SIG-M5 (cell line): Measurements from ENCODE around the gene ADCYAP1R1.

Source experiments
- DNase-seq: peaks from one replicate; lab custom pipeline; 2025; lab: John Stamatoyannopoulos, UW

Gene ADCYAP1R1

DNA sequence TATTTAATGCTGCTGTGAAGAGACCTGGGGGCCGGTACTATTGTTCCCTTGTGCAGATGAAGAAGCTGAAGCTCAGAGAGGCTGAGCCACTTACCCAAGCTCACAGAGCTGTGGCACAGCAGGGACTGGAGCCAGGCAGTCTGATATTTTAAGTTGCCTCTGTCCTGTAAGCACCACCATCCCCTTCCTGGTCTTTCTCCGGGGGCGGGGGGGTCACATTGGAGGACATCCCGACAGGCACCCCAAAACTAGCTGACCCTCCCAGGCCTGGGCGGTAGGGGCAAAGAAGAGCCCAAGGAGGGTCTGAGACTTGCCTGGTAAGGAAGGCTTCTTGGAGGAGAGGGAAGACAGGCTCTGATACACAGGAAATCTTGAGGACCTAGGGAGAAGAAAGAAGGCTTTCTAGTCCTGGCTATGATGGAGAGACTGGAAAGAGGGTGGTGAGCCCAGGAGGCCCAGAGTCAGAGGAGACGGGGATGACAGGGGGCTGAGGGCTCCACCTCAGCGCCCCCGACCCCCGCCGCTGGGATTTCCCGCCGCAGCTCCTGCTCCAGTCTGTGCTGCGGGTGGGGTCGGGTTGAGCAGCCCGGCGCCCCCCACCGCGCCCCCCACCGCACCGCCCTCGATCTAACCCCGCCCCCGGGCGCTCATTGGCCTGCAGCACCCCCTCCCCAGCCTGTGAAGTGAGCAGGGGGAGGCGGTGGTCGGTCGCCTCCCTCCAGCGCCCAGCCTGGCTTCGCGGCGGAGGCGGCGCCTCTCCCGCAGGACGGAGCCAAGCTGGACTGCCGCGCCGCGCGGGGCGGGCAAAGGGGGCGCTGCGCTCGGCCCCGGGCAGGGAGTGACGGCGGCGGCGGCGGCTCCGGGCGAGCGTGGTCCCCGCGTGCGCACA, at the start of gene ADCYAP1R1:
ADCYAP1R1 (plus strand) TSS at position 711 of the 889 bp plus-strand sequence. CDS start 10,957 bp downstream, outside the sequence.
- no peak for DNase-seq

DNA sequence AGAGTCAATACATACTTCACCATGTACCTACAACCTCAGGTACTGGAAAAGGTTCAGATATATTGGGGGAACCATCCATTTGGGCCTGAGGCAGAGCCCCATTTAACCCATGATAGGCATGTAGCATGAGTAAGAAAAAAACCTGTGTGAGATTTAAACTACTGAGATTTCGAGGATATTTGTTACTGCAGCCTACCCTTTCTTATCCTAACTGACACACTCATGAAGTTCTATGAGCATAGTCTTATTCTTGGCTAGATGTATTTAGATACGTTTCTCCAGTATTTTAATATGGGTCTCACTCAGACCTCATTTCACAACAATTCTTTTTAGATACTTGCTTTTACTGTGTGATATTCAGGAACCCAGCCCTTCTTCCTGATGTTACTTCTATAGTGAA, 49.0 kb upstream of the ADCYAP1R1 start:
- DNase-seq = no peak

DNA sequence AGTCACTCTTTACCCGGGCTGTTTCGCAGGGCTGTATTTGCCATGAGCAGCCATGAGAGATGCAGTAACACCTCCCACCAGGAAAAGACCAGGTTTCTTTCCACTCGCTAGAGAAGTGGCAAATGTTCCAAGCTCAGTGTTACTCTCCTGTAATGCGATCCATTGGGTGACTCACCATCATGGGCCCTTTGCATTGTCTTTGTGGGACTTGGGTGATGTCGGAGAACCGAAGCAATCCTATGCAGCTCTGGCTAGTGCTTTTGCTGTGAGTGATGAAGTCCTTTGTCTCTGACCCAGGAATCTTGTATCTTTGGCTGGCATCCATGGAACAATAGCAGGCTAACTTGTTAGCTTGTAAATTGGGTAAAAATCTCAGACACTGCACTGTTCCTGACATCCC, 48.4 kb upstream of the ADCYAP1R1 start:
- DNase-seq = no peak

DNA sequence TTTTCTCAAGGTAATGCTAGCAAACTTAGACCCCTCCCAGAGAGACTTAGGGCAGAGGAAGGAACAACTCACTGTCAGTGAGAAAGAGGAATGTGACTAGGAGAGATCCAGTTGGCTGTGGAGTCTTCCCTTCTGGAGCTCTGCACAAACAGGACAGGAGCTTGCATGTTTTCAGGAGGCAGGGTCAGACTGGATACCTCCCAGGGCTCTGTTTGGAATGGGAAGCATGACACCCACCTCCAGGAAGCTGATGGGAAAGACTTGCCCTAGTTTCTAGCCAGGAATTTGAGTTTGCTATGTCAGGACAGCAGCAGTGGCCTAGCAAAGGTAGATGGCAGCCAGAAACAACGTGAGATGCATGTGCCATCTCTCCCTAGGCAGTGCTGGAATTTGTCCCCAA, 47.7 kb upstream of the ADCYAP1R1 start:
- DNase-seq = no peak

DNA sequence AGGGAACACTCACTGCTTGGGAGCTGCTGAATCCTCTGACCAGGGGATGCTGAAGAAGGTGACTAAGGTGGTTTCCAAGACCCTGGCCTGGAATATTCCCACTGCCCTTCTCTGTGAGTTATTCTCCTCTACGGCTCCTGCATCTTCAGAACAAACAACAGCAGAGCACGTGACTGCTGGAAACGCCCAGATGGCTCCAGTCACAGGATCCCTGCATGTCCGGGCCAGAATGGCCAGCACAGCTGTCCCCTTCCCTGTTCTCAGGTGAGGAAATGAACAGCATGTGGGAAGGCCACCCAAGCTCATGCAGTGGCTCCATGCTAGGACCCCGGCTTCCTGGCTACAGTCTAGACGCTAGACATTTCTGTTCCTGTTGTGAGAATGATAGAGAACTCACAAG, 45.3 kb upstream of the ADCYAP1R1 start:
- no peak for DNase-seq

DNA sequence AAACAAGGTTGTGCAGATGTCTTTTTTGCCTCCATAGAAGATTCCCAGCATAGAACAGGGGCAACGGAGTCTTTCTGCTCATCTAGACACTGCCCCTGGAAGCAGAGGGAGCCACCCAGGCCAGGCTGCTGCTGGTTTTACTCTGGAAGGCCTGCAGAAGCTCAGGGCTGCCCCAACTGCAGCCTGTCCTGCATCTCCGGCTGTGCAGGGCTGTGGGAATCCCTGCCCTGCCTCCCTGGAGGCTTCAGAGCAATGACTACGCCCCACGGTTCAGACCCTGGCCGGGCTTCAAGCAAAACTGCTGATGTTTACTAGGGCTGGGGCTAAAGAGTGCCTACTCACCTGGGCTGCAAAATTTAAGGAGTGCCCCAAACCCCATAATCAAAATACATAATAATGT, 44.5 kb upstream of the ADCYAP1R1 start:
- DNase-seq = no peak

DNA sequence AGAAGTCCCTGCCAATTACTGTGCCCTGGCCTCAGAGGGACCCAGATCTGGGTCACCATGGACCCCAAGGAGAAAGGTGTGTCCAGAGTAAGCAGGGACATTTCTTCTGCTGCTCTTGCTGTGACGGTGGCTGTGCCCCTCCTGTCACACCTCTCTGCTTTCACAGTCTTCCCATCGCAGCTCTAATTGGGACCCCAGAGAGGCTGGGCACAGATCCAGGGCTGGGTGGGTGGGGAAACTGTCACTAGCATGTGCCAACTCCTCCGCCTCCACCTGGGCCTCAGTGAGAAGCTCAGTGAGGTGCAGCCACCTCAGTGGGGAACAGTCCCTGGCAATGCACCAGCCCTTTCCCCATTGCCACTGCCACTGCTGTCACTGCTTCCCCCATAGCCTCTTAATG, 37.3 kb upstream of the ADCYAP1R1 start:
- no peak for DNase-seq

DNA sequence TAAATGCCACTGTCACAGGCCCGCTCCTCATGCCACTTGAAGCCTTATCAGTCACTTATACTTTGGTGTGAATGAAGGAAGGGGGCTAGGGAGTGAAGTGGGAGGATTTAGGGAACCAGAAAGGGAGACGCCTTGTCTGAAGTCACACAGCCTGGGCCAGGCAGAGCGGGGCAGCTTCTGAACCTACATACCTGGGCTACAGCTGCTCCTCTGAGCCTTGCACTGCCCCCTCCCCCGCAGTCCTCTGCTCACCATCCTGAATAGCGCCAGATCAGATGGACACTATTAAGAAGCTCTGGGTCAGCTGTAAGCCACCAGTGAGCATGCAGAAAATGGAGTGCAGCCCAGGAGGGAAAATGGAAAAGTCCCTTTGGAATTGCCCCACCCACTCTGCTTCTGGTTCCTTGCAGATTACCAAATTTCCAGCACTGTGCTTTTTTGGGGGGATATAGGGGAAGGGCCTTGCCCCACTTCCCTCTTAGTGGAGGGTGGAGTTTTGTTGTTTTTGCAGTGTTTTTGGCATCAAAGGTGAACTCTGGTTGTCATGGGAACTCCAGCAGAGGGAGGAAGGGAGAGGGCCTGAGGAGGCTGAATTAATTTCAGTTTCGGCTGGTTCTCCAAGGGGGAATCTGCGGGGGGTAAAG, 35.0 kb upstream of the ADCYAP1R1 start:
- no peak for DNase-seq

DNA sequence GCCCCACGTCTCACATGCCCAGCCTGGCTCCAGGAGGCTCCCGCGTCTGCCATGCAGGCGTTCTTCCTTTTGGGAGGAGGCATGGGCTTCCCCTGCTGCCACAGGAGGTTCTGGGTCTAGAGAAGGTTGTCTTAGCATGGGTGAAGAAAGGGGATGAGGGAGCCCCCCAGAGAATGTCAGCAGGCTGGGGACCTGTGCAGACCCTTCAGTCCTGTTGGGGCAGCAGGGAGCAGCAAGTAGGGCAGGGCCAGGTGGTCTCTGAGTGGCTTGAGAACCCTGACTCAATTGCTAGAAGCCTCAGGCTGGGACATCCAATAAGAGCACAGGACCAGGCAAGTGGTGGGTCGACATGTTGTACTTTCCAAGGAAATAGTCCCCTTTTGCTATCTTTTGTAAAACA, 34.4 kb upstream of the ADCYAP1R1 start:
- DNase-seq = no peak

DNA sequence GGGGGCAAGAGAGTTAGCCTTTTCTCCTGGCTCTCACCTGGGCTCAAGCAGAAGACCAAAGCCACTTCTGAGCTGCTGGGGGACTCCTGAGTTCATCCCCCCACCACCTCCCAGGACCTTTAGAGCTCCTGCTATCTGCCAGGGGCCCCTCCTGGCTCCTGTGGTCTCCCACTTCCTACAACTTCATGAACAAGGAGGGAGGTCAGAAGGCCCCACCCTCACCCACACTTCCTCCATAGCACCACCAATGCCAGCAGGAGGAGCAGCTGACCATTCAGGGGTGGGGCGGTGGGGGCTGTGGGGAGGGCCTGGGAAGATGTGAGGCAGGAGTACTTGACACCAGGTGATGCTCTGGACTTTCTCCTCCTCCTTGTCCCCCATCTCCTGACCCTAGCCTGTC, 32.6 kb upstream of the ADCYAP1R1 start:
- DNase-seq = no peak

DNA sequence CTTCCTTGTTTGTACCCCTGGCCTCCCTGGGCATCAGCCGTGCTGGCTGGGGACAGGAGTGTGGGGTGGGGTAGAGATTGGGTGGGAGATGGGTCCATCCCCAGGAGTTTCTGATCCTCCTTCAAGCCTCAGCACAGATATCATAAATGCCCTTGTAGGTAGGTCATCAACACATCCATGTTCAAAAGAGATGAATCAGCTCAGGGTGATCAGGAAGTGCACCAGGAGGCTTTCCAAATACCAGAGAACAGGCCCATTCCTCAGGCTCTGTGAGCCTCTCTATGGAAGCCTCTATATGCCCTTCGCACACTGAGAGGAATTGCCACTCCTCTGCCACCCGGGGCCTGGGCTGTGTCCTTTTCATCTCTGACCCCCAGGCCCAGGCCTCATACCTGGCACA, 31.9 kb upstream of the ADCYAP1R1 start:
- no peak for DNase-seq

DNA sequence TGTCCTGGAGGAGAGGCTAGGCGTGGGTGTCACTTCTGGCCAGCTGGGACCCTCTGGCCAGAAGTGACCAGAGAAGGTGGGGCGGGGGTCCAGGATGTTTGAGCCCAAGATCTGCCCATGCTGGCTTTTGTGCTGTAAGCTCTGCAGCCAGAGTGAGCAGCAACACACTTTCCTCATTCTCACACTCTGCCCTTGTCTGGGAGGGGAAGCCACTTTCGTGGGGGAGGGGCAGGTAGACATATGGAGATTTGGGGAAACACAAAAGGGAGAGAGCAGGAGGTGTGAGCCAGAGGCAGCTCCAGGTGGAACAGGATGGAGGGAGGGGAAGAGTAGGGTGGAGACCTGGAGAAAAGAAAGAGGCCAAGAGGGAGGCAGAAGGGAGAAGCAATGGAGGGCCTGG, 31.5 kb upstream of the ADCYAP1R1 start:
- no peak for DNase-seq

DNA sequence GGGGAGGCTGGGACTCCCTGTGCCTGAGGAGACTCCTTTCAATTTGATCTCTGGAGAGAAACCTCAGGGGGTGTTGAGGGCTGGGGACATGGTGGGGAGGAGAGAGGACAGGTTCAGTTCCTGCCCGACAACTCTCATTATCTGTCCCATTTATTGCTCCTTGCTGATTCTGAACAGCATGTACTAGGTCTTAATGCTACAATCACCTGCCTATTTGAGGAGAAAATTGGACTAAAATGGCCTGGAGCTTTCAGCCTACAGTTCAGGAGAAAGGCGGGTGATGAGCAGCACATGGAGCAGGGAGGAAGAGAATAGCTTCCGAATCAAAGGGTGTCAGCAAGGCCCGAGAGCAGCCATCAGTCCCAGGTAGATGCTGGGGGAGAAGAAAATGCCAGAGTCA, 30.0 kb upstream of the ADCYAP1R1 start:
- no peak for DNase-seq

DNA sequence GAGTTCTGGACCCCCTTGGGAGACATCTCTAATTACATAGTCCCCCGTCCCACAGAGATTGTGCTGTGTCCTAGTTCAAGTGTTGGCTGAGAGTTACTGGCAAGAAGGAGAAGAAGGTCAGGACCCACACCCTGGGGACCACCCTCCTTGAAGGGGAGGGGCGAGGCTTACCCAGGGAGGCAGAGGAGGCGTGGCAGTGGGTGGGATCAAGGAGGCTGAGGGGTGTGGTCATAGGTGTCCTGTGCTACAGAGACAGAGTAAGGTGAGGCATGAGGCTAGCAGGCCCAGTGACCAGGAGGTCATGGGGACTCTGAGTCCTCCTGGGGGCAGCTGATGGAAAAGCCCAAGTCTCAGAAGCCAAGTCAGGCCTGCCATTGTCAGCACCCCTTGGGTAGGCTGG, 29.4 kb upstream of the ADCYAP1R1 start:
- no peak for DNase-seq

DNA sequence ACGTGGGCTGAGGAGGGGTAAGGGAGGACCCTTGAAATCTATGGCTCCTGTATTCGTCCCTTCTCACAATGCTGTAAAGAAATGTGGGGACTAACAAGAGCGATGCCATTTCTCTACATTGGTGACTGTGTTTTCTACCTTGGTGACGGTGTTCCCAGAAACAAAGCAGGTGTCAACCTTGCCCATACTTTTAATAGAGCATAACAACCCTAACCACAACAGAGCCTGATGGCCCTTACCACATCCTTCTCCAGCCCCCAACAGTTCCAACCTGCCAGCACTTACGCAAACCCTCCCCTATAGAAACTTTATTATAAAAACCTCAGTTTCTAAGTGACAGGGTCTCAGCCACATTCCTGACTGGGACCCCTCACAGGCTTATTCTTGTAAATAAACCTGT, 28.2 kb upstream of the ADCYAP1R1 start:
- no peak for DNase-seq

DNA sequence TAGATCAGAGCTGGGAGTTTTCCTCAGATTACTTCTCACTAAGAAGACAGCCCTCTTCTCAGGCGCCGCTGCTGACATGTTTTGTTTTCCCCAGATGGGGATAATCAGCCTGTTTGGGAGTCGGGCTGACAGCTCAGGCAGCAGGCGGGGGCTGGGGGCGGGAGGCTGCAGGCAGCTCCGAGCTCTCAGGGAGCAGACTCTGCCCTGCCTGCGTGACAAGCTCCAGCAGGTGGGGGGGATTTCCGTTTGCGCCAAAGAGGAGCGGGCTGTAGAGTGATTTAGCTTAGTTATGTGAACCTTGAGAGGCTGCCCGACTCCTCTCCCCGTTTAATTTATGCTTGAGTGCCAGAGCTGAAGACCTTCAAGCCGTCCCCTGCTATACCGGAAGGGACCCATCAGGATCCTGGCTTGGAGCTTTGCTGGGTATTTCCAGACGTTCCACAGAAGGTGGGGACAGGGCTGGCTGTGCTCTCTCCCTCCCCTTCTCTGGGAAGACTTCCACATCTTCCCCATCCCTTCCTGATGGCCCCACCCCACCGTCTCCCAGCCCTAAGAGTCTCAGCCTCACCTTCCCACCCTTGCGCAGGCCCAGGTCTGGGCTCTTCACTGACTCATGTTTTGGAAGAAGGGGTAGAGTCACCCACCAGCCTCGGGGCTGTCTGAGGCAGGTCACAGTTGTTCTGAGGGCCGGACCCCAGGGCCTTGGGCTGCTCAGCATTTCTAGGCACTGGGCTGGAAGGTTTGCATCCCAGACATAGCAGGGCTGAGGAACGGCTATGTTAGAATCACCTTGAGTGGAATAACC, 24.7 kb upstream of the ADCYAP1R1 start:
- DNase-seq = no peak

DNA sequence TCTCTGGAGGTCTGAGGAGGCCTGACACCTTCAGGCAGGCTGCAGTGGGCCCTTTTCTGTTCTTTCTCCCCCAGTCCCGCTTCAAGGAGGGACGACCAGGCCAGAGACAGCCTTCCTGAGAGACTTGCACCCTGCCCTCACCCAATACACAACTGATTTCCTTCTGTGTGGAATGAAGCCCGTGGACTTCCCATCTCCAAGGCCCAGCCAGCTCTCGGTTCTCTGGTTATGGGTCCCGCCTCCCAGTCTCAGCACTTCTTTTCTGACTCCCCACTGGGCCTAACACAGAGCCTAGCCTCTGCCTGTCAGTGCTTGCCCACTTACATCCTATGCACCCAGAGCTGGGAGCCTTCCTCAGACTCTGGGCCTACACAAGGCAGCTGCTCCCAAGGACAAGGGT, 24.1 kb upstream of the ADCYAP1R1 start:
- DNase-seq = no peak

DNA sequence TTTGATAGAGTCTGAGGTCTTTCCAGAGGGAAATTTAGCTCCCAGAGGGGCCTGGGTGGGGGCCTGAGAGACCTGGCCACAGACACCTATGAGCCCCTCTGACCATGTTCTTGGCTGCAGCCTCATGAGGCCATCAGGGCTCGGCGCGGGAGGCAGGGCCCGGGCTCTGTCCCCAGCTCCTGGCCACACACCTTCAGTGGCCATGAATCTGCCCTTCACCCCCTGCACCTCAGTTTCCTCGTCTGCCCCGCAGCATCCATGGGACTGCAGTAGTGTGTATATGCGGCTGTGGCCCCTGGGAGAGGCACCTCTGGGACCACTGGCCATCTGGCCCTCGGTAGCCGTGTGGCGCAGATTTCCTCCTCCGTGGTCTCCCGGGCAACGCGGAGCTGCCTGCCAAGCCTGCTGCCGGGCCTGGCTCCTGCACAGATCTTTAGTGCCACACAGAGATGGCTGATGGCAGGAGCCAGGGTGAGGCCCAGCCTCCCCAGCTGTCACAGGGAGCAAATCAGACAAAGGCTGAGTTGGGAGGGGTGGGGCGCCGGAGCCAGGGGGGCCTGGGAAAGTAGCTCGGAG, 23.6 kb upstream of the ADCYAP1R1 start:
- no peak for DNase-seq

DNA sequence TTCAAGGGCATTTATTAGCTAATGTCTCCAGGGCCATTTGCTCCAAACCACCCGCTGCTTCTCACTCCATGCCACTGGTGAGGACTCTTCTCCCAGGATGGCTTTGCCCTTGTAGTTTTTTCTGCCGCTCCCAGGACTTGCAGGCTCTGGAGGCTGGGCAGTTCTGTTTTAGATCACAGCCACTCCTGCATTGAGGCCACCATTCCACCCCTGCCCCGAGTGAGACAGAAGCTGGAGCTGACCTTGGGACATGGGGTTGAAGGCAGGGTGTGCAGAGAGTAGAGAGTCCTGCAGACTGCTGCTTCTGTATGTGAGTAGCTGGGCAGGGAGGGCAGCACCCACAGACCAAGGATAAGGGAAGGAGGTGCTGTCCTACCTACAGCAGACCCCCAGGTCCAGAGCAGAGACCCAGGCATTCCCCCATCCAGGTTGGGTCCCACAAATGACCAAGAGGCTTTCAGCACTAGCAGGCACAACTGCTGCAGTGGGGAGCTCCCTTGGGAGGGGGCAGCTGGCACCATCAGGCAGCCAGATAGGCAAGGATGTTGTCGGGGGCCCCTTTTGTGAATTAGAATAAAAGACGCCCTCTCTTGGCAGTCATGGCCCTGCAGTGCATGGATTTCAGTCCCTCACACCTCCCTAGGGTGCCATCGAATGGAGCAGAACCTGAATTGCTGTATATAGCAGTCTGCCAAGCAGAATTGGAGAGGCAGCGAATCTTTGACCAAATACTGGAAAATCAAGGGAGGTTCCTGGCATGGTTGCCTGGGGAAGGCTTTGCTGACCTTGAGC, 22.7 kb upstream of the ADCYAP1R1 start:
- no peak for DNase-seq

DNA sequence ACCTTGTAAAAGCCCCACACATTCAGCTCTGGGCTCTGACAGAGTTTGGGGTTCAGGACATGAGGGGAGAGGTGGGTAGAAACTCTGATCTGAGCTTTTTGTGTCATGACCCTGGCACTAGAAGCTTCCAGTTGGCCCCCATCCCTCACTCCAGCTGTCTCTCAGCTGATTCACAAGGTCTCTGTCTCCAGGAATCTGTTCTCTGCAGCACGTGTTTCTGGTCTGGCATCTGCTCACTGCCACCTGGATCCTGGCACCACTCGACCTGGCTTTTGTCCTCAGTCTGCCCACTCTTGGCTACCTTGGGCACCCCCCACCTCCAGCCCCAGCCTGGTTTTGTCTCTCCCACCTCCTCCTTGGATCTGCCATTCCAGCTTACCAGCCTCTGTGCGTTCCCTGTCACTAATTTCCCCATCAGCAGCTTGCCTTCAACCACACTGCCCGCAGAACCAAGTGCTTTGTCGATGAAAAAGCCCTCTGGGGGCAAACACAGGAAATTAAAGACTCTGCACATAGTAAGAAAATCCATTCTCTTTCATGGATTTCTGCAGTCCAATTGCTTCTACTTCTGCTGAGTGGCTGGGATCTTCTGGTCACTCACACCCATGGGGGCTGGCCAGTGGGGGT, 18.3 kb upstream of the ADCYAP1R1 start:
- no peak for DNase-seq

DNA sequence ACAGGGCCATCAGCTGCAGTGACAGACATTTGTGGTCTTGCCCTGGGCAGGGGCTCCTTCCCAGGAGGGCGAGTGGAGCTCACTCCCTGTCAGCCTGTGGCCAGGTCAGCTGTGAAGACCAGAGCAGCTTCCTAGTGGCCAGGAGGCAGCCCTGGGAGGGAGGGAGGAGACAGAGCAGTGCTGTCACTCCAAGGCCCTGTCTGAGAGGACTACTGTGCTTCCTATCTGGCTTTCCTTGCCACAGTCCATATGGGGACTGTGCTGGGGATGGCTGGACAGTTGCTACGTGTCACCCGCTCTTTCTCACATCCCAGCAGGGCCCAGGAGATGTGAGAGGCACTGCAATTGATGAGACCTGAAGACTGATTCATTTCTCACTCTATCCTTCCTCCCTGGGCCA, 15.2 kb upstream of the ADCYAP1R1 start:
- no peak for DNase-seq
